HG02884 (cell line): Measurements from ENCODE around the gene LINC01488.

Experiments used
- ATAC-seq: cut with Tn5 transposase; IDR thresholded peaks from one replicate; pipeline ENCODE4 v1.9.1; 2021; ENCODE audit warnings: mild to moderate bottlenecking, moderate library complexity; ENCODE audit not compliant: unreplicated experiment

Gene LINC01488

DNA sequence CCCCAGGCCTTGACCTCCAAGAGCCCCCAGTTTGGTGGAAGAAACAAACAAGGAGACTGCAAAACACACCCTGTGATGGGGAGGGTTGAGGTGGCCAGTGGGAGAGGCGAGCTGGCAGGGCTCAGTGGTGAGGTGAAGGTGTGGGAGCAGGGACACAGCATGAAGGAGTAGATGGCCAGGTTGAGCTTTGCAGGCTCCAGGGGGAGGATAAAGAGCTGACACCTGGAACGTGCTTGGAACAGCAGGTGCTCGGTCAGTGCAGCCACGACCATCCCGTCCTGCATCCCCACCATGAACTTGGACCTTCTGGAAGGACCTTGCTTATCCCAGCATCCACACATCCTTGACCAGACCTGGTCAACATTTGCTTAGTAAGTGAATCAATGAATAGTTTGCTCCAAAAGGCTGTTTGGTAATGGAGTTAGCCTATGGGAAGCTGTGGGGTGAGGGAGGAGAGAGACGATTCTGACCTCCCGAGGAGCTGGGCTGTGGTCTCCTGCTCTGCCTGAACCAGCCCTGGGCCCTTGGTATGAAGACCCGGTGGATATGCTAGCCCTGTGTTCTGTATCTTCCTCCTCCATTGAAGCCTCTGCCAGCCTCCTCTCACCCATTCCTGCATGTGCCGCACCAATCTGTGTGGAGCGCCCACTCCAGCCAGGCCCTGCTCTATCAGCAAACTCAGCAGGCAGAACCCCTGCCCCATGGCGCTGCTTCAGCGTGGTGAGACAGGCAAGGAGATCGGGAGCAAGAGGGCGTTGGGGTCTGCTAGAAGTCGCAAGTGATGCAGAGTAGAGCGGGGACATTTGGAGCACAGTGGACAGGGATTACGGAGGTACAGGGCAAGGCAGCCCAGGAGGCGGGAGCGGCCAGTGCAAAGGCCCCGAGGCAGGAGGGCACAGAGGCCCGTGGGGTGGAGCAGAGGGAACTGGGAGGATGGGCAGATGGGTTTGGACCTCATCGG is 9.9 kb downstream of the LINC01488 start:
- ATAC-seq = no peak

GRCh38 chr11:69492201-69492991 is 10.9 kb downstream of the LINC01488 start:
- ATAC-seq = no peak

GRCh38 chr11:69493931-69494821 is 12.7 kb downstream of the LINC01488 start:
- no peak for ATAC-seq

DNA sequence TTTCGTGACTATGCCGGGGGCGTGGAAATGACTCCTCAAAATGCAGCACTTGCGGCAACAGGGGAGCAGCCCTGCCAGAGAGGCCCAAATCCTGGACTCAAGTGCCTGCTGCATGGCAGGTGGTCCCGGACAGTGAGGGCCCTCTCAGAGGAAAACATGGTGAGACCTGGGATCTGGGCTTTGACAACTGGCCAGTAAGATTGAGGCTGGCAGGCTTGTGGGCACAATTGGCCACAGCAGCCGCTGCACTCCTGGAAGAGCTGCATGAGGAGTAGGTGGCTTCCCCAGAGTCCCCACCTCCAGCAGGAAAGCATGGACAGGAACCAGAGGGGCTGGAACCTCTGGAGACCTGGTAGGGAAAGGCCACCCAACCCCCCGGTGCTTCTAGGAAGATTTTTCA is 13.4 kb downstream of the LINC01488 start:
- ATAC-seq = no peak

DNA sequence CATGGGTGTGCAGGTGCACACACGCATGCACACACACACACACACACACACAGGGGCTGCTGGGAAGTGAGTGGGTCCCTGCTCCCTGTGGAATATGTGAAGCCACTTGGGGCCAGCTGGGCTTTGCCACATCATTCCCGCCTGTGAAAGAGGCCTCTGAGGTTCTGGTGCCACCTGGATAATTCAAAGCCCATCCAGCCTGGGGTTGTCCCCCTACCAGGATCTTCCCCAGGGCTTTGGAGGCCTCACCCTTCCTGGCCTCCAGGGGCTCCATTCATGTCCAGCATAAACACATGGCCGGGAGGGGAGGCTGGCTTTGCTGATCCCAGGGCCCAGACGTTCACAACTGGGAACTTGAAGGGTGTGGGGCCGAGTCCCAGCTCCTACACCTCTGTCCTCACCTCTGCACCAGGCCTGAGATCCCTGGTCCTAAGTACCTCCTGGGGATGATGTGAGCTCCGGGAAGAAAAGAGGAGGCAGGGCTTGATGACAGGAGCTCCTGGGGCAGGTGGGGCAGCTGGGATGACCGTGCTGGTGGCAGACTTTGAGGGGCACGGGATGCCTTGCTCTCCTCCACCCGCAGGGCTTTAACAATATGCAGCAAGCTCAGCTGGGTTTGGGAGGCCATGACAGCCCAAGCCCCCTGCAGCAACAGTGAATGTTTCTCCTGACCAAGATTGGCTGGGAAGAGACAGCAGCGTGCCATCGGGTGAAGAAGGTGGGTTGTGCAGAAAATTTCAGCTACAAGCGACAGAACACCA is 14.2 kb downstream of the LINC01488 start:
- ATAC-seq = no peak

DNA sequence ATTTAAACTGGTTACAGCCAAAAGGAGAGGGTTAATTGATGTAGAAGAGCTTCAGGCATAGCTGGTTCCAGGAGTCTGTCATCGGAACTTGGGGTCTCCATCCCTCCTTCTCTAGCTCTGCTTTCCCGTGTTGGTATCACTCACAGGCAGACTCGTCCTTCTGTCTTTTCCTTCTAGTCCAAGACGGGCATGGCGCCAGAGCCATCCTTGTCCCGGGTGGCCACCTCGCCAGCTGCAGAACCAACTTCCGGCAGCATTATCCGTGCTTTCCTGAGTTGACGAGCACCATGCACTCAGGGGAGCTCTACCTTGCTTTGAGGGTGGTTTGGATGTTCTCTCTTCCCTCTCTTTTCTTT is 14.7 kb downstream of the LINC01488 start:
- no peak for ATAC-seq

DNA sequence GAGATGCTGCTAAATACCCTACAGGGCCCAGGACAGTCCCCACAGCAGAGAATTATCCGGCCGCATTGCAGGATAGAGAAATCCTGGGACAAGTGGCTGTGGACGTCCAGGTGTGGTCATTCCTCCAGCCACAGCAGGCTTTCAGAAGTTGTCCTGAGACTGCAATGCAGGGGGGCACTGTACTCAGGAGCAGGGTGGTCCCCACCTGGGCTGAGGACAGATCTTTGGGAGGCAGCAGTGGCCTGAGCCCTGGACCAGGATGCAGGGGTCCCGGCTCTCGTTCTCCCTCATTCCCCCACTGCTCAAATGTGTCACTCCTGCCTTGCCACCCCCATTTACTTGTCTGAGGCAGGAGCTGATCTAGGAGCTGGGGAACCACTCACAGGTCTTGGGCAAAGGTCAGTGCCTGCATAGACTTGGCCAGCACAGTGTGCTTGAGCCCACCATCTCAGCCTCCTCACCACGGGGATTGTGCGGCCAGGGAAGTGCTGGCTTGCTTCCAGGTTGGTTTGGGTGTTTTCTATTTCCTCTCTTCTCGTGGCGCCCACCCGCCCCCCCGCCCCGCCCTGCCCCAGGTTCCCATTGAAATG is 15.3 kb downstream of the LINC01488 start:
- no peak for ATAC-seq

- no peak for ATAC-seq
Observed at GRCh38 chr11:69497221-69497787, 15.8 kb downstream of the LINC01488 start.

DNA sequence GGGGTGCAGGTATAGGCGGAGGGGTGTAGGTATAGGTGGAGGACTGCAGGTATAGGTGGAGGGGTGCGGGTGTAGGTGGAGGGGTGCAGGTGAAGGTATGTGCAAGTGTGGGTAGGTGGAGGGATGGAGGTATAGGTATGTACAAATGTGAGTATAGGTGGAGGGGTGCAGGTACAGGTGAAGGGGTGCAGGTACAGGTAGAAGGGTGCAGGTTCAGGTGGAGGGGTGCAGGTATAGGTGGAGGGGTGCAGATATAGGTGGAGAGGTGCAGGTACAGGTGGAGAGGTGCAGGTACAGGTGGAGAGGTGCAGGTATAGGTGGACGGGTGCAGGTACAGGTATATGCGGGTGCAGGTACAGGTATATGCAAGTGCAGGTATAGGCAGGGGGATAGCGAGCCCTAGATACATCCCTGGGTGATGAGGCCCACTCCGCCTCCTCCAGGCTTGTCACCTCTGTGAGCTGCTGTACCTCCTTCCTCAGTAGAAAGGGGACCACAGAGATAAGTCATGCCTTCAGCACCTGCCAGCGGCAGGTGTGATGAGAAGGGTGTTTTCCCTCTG is 17.2 kb downstream of the LINC01488 start:
- no peak for ATAC-seq

GRCh38 chr11:69499186-69499917 is 17.9 kb downstream of the LINC01488 start:
- no peak for ATAC-seq

DNA sequence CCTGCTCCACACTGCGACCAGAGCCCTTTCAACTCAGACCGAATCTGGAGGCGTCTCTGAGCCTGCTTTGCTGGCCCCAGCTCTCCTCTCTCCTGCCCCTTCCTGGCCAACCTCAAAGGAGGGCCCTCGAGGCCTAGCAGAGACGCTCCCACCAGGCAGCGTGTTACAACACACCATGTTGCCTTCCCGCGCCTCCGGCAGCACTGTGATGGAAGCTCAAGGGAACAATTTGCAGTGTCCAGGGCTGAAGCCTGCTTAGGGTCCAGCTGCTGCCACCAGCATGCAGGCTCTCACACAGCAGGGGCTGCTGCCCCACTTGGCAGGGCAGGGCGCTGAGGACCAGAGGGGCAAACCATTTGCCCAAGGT is 18.4 kb downstream of the LINC01488 start:
- ATAC-seq = no peak

DNA sequence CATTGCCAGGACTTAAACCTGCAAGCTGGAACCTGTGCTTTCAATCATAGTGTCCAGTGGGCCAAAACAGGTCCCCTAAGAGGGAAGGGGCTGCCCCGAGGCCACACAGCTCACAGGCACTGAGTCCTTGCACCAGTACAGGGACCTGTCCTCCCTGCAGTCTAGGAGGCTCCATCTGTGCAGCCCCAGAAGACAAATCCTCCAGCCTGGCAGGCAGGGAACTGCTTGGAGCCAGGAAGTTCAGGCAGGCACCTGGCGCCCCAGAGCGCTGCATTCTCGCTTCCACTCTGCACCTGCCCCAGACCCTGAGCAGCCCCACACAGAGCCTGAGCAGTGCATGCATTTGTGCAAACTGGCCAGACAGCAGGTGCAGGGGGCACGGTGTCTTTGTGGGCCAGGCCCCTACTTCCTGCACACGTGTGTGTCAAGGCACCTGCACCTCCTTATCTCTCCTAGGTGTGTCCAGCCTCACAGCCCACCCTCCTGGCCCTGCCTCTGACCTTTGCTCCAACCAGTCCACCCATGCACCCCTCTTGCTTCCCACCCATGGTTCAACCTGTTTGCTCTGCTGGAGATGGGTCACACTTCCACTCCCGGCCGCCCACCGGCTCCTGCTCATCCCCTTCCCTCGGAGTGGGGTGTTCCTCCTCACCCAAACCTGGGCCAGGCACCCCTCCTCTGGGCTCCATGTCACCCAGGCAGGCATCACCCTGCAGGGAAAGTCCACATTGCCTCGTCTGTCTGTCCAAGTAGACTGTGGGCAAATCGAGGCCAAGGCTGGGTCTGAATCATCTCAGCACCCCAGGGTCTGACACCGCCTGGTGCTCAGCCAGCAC is 19.0 kb downstream of the LINC01488 start:
- ATAC-seq = no peak

DNA sequence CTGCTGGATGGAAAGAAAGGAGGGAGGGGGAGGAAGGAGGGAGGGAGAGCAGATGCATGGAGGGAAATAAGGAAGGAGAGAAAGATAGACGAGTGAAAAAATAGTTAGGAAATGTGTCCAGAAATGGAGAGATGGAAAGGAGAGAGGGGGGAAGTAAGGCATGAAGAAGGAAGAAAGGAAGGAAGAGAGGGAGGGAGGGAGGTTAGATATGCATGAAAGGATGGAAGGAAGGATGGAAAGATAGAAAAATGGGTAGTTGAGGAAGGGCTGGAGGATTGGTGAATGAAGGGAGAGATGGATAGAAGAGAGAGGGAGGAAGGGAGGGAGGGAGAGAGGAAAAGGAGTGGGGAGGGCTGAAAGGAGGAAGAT is 19.6 kb downstream of the LINC01488 start:
- ATAC-seq = no peak

GRCh38 chr11:69501891-69502860 is 20.7 kb downstream of the LINC01488 start:
- ATAC-seq = no peak

DNA sequence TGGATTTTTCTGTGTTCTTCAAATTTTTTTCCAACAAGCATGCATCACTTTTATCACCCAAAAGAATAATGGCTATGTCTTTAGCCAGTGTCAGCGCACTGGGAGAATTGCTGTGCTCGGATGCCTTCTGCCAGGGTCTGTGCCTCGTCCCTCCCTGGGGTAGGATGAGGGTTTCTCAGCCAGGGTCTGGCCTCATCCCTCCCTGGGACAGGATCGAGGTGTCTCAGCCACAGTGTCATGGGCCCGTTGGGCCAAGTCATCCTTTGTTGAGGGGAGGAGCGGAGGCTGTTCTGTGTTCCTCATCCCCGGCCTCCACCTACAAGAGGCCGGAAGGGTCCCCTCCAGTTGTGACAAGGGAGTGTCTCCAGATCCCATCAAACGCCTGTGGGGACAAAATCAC is 22.7 kb downstream of the LINC01488 start:
- ATAC-seq = no peak

- no peak for ATAC-seq
Observed at GRCh38 chr11:69504576-69505335, 23.3 kb downstream of the LINC01488 start.
